GM21576 (cell line): ENCODE results near the gene RIC3.

Experiments
- ATAC-seq: cut with Tn5 transposase; IDR thresholded peaks from one replicate; pipeline ENCODE4 v1.9.1; 2021; ENCODE audit warnings: mild to moderate bottlenecking, moderate library complexity; ENCODE audit not compliant: unreplicated experiment

RIC3 gene

DNA sequence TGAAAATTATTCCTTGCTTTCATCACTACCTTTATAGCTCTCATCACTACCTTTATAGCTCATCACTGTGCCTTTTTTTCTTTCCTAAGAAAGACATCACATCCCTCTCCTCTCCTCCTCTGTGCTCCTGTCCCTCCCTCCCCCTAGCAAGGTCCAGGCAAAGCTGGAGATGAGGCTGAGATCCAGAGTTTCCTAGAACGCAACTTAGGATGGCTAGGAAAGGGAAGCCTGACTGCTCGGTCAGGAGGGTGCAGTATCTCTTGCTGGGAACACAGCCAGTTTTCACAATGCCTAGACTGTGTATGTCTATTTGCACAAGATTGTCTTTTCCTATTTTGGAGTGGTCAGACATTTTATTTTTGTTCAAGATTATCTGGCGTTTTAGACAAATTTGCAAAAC lies 63.2 kb downstream of the RIC3 start:
- ATAC-seq, result no peak

DNA sequence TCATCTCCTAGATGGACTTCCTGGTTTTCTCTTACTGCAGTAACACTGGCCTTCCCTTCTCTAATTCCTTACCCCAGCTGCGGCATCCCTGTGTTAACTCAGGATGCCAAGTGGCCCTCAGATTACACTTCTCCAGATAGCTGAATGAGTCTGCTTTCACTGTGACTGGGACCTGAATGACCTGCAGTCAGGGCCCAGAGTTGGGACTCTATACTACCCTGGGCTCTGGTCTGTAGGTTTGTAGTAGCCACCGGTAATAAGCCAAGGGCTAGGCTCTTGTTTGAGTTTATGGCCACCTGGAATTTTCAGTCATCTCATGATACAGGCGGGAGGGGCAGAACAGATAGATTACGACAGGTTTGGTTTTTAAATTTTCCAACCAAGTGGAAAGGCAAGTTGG lies 63.7 kb downstream of the RIC3 start:
- ATAC-seq, result no peak

DNA sequence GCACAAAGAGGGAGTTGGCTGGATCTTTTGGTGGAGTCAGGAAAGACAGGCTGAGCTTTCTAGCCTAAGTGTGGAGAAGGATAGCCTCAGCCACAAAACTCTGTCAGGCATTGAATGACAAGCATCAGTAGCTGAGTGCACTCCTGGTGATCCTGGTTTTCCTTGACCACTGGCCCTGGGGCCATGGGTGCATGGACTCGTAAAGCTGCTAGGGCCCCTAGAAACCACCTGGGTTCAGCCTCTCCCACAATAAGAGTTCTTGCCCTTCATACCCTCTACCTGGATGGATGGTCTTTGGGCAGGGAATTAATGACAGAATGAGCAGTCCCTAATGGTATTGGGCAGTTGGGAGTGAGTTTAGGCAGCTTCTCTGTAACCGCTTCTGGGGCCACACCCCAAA lies 64.9 kb downstream of the RIC3 start:
- ATAC-seq, result no peak

DNA sequence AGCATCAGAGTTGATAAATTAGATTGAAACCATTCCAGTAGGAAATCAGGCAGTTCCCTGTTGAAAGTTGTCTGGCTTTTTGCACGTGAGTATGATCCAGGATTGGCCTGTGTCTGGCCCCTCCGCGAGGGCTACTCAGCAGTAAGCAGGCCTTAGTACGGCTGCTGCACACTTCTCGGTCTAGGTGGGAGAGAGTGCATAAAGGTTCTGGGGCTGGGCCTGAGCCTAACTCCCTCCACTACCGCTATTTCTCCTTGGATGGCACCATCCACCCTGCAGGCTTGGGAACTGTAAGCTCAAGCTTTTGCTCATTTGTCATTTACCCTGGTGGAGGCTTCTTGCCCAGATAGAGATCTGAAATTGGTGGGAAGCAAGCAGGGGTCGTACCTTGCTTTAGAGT lies 65.9 kb downstream of the RIC3 start:
- ATAC-seq, result no peak

DNA sequence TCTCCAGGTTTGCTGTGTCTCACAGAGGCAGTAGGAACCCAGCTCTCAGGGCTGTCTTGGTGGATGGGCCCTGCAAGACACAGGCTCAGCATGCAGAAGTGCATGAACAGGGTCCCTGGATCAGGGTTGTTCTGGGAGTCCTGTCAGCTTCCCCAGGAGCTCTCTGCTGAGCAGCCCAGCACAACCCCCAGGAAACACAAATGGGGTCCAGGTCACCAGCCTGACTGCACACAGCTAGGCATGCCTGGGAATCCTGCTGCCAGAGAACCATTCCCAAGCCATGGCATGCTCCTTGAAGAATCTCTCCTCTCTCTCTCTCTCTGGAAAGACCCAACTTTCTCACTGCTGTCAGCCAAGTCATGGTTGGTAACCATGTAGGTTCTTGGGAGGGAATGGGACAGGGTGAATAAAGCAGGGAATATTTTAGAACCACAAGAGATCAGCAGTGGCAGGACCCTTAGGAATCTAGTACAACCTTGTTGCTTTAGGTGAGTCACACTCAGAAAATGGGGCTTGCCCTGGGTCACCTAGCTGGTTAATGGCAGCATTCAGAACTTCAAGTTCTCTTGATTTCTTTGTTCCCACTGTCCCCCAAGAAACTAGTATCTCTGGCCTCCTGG lies 66.4 kb downstream of the RIC3 start:
- no peak for ATAC-seq

DNA sequence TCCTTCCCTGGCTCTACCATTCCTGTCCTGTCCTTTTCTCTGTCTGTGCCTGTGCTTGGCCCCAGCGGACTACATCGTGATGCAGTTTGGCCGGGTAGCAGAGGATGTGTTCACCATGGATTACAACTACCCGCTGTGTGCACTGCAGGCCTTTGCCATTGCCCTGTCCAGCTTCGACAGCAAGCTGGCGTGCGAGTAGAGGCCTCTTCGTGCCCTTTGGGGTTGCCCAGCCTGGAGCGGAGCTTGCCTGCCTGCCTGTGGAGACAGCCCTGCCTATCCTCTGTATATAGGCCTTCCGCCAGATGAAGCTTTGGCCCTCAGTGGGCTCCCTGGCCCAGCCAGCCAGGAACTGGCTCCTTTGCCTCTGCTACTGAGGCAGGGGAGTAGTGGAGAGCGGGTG lies 67.4 kb downstream of the RIC3 start:
- no peak for ATAC-seq

DNA sequence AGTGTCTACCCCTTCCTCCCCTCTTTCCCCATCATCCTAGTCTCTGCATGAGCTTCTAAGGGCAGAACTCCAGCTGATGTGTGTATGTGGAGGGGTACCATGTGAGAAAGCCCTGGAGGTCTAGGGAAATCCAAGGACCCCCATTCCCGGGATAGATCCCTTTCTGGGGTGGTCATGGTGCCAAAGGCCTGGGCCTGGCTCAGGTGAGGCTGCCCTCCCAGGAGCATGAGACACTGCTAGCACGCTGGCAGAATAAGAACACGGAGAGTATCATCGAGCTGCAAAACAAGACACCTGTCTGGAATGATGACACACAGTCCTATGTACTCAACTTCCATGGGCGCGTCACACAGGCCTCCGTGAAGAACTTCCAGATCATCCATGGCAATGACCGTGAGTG lies 68.2 kb downstream of the RIC3 start:
- ATAC-seq, result no peak

DNA sequence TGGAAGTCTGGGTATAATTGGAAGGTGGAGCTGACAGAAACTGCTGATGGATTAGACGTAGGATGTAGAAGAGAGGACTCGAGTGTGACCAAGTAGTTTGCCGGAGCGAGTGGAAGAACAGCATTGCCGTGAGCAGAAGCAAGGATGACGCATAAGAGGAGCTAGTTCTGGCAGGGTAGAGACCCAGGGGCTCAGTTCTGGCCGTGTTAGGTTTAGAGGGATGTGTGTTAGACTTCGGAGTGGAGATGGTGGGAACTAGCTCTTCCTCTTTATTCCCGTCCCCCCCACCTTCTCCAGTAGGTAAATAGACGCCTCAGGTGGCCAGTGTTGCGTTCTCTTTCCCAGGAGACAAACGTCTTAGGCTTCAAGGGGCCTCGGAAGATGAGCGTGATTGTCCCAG lies 68.7 kb downstream of the RIC3 start:
- ATAC-seq, result no peak

DNA sequence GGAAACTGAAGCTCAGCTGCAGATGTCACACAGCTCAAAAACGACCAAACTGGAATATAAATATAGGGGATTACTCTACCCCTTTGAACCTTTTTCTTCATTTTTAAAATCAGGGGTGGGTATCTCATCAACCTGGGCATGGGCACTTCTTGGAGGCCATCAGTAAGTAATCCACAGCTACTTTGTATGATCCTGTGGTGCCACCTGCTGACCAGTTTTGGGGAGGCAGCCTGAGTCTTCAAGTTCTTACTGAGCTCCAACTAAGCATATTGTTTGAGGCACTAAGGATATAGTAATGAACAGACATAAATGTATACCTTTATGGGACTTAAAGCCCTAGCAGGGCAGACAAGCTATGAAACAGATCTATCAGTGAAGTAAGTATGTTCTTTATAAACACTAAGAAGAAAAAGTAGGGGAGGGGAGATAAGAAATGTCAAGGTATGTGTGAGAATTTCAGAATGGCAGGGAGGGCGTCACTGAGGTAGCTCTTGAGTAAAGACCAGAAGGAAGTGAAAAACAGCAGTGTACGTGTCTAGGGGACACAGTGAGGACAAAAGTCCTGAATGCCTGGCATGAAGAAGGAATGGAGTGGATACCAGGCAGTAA lies 69.4 kb downstream of the RIC3 start:
- no peak for ATAC-seq

DNA sequence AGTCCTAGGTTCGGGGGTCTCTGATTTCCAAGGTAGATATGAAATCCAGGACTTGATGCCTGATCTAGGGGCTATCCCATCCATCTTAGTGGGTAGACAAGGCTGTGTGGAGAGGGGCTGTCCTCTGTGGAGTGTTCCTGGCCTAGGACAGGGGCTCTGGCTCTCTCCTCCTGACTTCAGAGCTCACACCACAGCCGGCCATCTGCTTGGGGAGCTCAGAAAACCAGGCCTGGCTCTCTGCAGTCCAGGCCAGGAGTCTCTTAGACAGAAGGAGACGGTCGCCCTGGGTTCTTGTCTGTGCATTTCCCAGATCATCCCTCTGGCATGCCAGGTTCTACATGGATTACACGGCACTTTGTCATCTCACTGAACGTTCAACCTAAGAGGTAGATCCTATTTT lies 69.9 kb downstream of the RIC3 start:
- no peak for ATAC-seq

DNA sequence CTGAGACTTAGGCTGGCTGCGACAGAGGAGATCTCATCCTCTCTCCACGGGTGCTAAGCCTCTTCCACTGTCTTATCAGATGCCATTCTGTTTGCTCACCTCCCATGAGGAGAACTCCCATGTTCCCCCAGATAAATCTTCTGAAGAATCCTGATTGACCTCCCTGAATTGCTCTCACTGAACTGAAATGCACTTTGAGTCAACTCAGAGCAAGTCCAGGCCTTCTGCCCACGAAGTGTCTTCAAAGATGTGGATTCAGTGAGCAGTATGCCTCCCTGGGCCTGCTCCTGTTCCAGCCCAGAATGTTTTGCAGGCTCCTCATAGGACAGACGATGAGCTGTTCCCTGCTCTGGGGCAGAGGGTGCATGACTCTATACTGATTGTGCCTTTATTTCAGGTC lies 70.5 kb downstream of the RIC3 start:
- no peak for ATAC-seq

DNA sequence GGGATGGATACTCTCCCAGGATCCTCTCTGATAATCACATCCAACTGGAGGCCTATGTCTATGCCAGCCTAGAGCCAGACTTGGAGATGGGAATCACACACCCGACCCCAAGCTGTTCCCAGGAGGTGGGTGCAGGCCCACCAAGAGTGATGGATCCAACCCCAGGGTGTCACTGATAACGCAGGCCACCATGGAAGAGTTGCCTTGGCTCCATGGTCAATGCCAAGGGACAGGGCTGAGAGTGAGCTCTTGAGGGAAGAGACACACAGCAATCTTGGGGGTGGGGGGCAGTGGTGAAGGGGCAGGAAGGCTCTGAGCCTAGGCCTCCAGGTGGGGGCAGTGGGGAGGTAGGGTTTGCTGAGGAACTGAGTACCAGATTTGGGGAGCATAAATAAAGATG lies 70.9 kb downstream of the RIC3 start:
- no peak for ATAC-seq

DNA sequence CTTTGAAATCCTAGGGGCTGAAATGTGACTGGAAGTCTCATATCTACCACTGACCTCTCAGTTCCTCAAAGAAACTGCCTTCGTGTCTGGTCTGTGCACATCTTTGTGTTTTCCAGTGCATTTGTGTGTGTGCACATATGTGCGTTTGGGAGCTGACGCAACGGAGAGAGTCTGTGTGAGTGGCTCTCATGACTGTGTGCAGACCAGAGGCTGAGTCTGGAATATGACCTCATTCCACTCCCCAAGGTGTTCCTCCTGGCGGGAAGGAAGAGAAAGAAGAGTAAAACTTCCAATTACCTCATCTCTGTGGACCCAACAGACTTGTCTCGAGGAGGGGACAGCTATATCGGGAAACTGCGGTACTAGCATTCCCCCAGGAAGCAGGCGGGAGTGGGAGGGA lies 71.4 kb downstream of the RIC3 start:
- no peak for ATAC-seq

DNA sequence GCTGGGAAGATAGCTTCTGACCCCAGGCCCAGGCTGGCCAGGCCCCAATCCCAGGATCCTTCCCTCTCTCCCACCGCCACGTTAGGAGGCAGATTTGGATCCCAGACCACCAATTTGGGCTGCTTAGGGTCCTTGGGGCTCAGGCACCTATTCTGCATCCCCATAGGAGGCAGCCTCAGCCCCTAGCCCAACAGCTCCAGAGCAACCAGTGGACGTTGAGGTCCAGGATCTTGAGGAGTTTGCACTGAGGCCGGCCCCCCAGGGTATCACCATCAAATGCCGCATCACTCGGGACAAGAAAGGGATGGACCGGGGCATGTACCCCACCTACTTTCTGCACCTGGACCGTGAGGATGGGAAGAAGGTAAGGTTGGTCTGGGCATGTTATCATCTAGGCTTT lies 71.8 kb downstream of the RIC3 start:
- no peak for ATAC-seq

DNA sequence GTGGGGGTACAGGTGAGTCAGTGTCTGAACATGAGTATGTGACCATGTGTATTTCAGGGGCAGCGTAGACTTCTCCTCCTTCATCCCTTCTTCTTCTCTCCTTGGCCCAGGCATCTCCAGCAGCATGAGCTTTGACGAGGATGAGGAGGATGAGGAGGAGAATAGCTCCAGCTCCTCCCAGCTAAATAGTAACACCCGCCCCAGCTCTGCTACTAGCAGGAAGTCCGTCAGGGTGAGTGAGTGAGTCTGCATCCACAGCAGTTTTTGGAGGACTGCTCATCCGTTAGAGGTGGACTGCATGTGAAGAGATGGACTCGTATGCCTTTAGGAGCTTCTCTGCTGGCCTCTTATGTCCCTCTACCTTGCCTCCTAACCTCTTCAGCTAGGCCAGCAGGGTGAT lies 72.2 kb downstream of the RIC3 start:
- no peak for ATAC-seq

DNA sequence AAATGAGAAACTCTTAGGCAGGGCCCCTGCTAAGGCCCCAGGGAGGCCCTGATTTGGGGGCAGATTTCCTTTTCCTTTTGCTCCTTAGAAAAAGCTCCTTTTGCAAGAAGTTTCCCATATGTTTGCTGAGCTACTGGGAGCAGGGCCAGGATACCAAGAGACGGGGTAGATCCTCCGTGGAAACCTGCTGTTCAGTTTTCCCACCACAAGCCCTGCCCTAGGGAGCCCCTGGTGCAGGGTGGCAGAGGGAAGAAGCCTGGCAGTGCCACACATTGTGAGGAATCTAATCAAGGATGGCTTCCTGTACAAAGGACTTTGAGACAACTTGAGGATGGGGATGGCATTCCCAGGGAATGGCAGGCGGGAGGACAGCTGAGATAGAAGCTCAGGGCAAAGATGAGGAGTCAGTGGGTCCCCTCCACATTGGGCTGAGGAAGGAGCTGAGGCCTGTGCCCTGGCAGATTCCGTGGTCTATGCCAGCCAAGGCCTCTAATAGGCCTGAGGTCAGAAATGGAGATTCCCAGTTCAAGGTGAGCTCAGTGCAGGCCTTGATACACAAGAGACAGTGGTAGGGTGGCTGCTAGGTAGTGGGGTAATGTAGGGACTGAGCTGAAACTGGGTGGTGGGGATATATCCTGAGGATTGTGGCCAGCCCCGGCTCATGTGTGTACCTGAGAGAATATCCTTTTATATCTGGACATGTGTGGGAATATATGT lies 72.9 kb downstream of the RIC3 start:
- no peak for ATAC-seq

DNA sequence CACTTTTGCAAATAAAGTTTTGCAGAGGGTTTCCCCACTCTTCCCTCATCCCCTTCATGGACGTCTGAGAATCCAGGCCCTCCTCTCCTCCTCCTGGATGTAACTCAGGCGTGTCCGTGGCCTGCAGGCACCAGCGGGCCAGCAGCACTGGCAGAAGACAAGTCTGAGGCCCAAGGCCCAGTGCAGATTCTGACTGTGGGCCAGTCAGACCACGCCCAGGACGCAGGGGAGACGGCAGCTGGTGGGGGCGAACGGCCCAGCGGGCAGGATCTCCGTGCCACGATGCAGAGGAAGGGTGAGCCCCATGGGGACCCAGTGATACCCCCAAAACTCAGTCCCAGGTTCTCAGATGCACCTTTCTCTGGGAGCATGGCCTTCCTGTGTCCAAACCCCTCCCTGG lies 73.5 kb downstream of the RIC3 start:
- ATAC-seq, result no peak

DNA sequence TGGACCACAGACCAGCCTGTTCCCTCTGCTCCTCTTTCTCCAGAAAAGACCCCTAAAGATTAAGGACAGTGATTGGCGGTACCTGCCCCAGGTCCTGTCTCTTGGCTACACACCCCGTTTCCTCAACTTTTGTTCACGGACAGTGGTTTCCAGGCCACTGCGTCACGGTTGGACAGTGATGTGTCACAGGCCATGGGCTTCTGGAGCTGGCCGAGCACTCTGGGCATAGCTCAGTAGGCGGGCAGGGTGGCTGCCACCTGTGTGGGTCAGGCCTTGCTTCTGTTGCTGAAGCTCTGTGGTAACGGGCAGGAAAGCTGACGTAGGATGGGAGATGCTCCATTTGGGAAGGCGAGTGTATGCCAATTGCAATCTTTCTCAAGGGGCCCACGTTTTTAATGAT lies 74.2 kb downstream of the RIC3 start:
- no peak for ATAC-seq

DNA sequence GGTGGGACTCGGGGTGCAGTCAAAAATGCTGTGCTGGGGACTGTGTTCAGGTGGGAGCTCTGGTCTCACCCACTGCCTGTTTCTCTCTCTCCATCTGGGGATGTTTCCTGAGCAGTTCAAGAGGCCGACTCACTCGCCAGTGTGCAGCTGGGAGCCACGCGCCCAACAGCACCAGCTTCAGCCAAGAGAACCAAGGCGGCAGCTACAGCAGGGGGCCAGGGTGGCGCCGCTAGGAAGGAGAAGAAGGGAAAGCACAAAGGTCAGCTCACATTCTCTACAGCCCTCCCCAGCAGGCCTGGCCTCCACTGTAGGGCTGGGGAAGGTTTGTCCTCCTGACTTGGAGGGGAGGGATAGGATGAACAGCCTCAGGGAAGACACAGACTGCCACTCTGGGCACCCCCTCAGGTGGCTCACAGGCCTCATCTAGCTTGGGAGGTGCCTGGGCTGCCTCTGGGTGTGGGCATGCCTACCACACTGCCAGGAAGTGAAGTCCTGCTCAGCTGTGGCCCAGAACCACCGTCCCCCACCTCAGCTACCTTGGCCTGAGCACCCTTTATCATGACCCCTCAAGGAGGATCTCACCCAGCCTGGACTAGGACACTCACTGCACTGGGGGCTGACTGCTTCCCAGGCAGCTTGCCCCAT lies 74.8 kb downstream of the RIC3 start:
- ATAC-seq, result no peak

DNA sequence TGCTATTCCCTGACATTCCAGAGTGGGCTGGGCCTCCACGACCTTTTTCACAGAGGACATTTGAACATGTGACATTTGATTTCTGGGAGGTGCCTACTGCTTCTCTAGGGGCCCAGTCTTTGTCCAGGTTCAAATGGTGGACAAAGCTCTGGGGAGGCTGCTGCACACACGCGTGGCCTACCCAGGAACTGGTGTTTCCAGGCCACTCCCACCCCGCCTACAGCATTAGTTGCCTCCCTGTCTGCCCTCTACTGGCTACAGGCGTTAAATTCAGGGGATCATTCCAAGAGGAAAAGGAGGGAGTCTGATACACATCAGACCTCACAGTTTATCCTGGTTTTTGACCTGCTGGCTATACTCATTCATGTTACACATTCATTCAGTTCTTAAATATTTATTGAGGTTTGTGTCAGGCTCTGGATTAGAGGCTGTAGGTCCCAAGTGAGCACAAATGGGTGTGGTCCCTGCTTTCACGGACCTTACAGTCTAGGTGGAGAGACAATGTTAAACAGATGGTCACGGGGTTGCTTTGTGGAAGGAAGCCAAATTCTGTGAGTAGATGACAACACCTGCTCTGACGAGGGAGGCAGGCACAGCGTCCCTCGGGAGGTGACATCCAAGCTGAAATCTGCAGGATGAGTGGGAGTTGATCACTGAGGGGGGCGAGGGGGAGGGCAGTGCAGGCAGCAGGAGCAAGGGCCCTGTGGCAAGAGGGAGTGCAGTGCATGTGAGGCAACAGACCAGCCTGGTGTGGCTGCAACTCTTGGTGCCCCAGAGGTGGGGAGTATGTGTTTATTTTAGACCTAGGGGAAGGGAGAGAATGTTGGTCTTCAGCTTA lies 76.0 kb downstream of the RIC3 start:
- peak; percentile 67 for ATAC-seq

DNA sequence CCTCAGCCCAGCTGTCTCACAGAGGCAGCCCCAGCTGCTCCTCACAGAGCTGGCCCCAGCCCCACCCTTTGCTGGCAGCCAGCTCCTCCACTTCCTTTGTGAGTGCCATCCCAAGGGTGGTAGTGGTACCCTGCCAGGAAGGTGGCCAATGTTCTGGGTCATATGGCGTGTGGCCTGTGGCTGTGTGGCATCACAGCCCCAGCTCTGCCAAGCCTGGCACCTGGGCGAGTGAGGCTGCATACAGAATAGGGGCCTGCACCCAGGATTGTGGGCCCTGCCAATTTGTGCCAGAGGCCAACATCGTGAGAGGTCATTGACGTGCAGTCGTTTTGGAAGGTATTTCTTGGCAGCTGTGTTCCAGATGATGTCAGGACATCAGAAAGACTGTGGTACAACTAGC lies 77.1 kb downstream of the RIC3 start:
- no peak for ATAC-seq
